Hematopoietic multipotent progenitor cell treated with erythropoietin and hydrocortisone succinate and interleukin-3 and kit ligand, for 6 days (in vitro differentiated cells): ENCODE results near the gene KLF4.
A peak's percentile ranks its signal among the peaks of the same experiment; 100 is the strongest.

Experiments
- DNase-seq: peaks from one replicate; pipeline ENCODE4 v3.0.0-alpha.2; 2015

KLF4 gene

DNA sequence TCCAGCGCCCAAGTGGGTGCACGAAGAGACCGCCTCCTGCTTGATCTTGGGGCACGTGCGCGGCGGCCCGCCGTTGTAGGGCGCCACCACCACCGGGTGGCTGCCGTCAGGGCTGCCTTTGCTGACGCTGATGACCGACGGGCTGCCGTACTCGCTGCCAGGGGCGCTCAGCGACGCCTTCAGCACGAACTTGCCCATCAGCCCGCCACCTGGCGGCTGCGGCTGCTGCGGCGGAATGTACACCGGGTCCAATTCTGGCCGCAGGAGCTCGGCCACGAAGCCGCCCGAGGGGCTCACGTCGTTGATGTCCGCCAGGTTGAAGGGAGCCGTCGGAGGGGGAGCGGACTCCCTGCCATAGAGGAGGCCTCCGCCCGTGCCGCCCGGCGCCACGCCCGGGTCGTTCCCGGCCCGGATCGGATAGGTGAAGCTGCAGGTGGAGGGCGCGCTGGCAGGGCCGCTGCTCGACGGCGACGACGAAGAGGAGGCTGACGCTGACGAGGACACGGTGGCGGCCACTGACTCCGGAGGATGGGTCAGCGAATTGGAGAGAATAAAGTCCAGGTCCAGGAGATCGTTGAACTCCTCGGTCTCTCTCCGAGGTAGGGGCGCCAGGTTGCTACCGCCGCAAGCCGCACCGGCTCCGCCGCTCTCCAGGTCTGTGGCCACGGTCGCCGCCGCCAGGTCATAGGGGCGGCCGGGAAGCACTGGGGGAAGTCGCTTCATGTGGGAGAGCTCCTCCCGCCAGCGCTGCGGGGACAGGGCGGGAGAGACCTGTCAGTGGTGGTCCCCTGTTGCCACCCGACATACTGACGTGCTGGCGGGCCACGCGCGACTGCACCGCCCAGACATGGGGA lies 1.8 kb downstream of the KLF4 start:
- DNase-seq: peak; percentile 63

DNA sequence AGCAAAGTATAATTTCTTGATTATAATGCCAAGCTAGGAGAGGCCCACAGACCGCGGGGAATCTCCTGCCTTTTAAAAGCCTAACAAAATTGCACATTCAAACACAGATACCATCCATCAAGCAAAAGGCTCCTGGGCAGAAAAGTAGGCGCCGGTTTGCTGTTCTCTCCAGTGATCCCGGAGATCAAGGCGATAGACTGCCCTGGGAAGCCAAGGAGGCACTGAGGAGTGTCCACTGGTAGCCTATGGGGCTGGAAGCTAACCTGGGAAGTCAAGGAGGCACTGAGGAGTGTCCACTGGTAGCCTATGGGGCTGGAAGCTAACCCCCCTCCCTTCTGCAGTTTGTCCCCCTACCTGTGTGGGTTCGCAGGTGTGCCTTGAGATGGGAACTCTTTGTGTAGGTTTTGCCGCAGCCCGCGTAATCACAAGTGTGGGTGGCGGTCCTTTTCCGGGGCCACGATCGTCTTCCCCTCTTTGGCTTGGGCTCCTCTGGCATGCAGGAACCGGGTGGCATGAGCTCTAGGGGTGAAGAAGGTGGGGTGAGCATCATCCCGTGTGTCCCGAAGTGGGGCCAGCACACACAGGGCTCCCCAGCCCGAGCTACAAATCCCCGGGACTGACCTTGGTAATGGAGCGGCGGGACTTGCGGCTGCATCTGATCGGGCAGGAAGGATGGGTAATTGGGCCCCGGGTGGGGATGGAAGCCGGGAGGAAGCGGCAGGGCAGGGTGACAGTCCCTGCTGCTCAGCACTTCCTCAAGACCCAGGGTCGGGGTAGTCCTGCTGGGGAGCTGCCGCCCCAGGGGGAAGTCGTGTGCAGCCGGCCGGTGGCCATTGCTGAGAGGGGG lies 2.7 kb downstream of the KLF4 start:
- DNase-seq: no peak

DNA sequence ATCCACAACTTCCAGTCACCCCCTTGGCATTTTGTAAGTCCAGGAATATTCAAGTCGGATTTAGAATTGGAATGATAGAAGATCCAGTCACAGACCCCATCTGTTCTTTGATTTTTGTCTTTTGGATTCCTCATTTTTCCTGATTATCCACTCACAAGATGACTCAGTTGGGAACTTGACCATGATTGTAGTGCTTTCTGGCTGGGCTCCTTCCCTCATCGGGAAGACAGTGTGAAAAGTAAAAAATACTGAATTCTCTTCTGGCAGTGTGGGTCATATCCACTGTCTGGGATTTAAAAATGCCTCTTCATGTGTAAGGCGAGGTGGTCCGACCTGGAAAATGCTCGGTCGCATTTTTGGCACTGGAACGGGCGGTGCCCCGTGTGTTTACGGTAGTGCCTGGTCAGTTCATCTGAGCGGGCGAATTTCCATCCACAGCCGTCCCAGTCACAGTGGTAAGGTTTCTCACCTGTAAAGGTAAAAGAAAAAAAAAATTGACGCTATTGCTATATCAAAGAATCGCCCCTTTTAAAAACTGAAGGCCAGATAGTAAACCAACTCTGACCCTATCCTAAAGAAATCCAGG lies 4.0 kb downstream of the KLF4 start:
- no peak for DNase-seq

DNA sequence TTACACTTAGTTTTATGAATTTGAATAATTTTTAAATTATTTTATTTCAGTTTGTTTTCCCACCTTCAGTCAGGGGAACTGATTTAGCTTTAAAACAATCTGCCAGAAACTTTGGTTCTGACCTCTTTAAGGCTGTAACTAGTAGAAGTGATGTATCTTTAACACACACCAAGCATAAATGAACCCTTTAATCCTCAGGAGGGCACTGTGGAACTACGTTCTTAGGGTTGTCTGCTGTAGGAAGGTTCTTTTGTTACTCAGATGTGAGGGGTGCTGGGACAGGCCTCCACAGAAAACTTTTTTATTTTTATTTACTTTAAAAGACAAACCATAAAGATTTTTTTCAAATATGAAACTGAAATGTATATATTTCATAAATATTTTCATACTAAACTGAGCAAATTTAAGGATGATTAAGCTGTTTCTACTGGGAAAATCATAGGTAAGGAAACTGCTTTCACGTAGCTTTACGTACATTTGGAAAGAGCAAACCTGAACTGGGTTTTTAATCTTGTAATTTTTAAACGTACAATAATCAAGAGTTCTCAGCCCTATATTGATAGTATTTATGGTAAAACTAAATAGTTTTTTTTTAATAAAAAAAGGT lies 5.3 kb downstream of the KLF4 start:
- peak; percentile 76 for DNase-seq

DNA sequence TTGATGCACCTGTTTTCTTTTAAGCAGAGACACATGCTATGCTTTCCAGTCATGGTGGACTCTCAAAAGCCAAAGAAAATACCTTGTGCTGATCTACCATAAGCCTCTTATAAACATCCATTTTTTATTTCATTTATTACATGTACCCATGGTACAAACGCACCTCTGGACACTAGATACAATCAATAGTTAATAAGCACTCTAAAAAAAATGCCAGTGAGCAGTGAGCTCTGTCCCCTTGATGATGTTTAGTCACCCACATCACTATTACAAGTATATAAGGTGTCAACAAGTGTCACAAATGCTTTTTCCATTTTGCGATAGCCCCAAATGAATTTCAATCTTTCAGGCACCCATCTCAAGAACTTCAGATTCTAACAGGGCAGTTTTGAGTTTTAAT lies 5.9 kb downstream of the KLF4 start:
- DNase-seq: no peak

DNA sequence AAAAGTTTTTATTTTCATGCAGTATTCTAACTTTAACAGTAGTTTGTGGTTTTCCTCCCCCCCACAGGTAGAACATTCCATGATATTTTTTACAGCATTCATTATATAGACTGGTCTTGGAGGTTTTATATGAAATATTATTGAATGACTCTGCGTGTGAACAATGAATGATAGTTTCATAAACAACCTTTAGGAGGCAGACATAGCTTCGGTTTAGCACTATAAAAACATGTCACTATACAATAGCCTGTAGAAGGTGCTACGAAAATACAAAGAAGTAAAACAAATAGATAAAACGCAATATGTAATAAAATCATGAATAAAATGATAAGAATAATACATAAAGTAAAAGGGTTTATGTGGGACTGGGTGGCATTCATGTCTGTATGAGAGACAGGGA lies 8.5 kb downstream of the KLF4 start:
- DNase-seq: peak; percentile 41

DNA sequence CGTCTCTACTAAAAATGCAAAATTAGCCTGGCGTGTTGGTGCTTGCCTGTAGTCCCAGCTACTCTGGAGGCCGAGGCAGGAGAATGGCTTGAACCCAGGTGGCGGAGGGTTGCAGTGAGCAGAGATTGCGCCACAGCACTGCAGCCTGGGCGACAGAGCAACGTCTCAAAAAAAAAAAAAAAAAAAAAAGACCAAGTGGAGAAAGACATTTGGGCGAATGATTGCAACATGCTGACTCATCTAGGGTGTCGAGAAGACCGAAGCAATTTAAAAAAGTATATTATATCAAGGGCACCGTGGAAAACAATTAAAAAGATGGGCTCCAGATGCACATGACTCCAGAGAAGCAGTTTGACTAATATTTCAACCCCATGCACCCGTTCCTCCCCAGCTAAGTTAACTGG lies 9.2 kb downstream of the KLF4 start:
- peak; percentile 79 for DNase-seq

DNA sequence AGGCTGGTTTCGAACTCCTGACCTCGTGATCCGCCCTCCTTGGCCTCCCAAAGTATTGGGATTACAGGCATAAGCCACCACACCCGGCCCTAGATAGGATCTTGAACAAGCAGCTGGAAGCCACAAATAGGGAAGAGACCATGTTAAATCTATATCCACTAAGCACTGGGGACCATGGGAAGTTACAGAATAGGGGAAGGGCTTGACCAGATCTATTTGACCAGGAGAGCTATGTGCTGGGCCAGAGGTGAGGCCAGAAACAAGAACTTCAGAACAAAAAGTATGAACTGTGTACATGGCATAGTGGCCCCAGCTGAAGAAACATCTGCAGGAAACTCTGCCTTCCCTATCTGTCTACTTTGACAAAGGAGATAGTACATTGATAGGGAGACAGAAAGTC lies 10.8 kb downstream of the KLF4 start:
- DNase-seq: no peak

DNA sequence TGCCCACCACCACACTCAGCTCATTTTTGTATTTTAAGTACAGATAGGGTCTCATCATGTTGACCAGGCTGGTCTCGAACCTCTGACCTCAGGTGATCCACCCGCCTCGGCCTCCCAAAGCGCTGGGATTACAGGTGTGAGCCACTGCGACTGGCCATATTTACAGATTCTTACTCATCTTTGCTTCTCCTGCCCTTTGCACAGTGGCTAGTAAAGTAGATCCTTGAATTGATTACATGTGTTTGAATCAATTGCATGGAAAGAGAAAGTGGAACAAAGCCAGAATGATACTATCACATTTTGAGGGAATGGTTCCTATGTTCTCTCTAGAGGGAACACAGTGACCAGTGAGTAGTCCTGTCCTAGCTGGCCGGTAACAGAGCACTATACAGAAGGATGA lies 15.4 kb downstream of the KLF4 start:
- no peak for DNase-seq

DNA sequence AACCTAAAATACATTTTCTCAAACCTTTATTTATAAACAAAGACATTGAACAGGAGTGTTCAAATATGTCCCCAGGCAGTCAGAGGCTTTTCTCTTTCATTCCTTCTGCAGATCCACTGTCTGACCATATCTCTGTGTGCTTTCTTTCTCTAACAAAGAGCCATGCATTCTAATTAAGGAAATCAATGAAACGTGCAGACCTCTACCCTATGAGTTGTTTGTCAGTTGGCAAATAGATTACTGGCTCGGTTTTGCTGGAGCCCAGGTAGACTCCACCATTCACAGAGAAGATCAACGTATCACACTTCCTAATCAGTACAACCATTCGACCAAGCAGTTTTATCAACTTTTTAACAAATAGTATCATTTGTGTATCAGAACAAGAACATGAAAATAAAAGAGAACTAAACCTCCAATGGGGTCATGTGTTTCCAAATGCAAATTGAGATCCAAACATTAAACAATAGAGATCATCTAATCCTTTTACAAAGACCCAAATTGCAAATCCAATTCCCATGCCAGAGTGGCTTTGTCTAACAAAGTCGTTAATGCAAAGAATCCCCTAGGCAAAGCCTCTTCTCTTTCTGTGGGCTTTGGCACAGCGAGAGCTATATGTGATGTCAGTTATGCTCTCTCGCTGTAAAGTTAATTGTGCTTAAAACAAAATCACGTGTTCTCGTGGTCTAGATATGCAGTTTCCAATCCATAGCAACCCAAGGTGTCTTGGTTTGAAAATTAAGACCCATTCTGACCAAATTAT lies 16.8 kb downstream of the KLF4 start:
- DNase-seq: no peak

DNA sequence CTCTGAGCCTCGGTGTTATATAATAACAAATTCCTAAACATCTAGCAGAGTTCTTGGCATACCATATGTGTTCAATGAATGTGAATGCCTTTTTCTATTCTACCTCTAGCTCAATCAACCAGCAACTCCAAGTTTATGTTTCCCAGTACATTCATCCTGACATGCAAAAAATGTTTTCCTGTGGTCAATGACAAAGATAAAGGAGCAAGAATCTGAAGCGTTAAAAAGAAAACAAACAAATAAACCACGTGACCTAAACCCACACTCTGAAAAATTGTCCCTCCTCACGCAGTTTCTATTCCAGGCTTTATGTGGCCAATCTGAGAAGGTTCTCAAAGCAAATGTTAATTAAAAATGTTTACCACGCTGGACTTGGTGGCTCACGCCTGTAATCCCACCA lies 18.0 kb downstream of the KLF4 start:
- DNase-seq: no peak

DNA sequence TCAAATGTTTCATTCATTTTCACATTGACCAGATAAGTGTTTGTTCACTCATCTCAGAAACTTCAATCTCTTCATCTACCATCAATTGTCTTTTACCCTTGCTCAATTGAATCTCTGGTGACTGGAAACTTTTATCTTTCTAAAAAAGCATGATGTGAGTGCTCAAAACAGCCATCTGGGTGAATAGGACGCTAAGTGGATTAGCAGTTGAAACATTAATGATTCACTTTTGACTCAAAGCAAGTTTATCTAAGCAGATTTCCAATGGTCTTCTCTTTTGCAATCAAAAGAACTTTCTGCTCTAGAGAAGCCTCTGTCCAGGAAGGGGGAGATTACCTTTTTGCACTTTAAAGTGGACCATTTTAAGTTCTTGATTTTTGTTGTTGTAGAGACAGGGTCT lies 22.2 kb downstream of the KLF4 start:
- no peak for DNase-seq

DNA sequence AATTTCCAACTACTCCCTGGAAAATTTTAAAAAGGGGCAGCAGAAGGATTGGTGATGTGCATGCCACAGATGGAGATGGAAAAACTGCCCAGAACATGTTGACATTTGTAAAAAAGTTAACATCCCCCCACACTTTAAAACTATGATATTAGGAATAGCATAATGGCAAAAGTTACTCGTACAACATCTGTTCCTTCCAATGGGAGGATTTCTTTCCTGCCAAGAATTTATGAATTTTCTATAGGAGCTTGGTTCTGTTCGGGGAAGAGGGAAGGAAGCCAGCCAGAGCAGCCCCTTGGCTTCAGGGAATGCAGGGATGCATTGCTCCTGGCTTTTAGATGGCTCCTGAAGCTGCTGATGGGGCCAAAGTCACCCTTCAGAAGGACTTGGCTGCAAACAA lies 22.7 kb downstream of the KLF4 start:
- DNase-seq: no peak

DNA sequence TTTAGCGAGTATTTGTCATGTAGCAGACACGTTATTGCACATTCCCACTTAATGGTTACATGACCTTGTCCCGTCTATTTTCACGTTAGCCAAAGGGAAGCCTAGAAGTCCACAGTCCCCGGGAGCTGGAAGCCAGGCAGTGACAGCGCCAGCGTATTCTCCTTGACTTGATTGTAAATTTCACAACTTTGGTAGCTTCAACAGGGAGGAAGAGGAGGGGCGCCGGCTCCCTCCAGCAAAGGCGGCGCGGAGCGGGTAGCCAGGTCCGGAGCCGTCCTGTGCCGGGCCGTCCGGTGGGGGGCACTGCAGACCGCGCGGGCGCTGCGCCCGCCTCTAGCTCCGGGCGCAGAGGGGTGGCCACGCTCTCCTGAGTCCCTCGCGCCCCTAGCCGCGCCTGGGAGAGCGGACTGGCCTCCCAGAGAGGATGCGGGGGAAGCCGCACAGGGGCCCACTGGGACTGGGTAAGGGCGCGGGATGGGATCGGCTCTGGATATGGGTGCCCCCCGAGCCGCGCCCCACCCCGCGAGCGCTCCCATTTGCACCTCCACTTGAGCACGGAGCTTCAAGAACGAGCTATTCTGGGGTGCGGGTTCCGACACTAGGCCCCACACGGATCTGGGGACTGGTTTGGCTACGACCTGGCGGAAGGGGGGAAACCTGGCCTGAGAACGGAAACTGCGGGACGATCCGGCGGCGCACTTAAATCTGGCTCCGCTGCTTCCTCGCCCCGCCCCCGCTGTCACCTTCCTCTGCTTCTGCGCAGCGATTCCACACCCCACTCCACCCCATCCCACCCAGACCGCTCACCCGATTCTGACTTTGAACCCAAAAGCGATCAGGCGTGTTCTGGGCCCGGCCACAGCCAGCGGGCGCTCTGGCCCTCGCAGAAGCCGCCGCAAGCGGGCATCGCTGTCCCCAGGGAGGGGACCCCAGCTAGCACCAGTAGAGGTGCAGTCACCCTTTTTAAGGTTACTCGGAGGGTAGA lies 23.8 kb downstream of the KLF4 start:
- DNase-seq: peak; percentile 57

DNA sequence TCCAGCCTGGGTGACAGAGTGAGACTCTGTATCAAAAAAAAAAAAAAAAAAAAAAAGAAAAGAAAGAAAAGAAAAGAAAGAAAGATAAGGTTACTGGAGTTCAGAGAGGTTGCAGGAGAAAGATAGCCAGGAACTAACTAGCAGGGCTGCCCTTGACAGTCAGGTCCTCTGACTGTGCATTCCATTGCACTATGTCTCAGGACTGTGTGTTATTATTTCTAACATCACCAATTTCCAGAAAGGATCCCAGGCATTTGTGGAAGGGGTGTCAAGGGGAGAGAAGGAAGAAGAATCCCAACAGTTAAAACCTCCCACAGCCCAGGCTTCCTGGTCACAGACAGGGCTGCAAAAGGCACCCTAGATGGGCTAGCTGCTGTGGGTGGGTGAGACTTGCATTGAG lies 25.1 kb downstream of the KLF4 start:
- DNase-seq: no peak

DNA sequence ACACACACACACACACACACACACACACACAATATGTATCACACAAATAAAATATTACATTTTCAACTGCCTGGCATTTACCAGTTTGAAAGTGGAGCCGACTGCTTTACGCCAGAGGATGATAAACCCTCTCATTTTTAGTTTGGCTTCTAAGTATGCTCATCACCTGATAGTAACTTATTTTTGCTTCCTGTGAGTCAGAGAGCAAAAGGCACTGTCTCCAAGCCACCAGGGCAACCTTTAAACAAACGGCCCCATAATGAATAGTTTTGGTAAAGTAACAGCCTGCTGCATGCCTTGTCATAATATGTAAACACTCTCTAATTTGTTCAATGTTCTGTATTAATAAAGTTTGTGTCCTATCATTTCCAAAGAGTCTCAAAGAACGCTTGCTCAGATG lies 26.9 kb downstream of the KLF4 start:
- DNase-seq: no peak

DNA sequence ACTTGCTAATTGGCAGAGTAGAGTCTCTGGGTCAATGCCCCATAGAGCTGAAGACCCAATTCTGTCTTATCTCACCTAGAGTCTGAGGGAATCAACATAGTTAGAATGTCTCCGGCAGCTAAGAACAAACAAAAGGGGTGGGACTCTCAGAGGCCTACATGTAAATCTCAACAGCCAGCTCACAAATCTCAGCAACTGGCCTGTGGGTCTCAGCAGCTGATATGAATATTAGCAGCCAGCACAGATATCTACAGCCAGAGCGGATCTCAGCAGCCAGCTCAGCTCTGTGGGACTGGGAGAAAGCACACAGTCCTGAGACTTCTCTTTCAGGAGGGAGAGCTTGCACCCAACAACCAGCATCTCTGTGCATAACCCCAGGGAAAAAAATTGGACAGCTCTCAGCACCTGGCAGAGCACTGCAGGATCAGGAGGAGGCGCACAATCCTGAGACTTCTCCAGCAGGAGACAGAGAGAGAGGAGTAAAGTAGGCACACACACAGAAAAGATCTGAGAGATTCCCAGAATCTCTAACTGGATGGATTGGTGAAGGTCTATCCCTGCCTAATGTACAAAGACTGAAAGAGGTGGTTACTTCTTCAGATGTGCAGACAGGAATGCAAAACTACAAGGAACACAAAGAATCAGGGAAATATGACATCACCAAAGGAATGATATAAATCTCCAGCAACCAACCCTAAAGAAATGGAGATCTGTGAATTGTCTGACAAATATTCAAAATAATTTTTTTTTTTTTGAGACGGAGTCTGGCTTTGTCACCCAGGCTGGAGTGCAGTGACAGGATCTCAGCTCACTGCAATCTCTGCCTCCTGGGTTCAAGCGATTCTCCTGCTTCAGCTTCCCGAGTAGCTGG lies 29.2 kb downstream of the KLF4 start:
- DNase-seq: no peak

DNA sequence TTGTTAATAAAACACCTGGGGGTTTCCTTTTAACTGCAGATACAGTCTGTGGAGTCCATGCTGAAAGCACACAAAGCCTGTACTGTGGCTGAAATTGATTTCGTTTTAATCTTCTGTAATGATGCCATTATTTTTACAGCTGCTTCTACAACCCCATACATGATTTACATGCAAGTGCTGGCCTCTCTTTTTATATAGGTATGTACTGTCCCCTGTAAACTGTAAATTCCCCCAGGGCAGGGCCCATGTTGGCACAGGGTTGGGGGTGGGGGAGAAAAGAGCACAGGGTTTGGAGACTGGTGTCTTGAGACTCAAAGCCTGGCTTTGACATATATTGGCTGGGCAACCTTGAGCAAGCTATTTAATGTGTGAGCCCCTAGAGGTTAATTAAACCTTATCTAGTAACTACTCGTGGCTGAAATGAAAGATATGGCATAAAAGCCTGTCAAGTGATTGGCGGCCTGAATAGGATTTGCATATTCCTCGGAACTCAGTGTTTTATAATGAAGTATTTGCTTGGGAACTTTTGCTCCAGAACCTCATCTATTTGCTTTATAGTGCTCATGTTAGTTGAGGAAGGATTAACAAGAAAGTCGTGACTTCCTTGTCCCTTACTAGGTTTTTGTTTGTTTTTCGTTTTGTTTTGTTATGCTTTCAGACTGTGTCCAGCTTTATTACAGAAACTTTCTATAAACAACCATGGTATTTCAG lies 34.0 kb downstream of the KLF4 start:
- DNase-seq: no peak

DNA sequence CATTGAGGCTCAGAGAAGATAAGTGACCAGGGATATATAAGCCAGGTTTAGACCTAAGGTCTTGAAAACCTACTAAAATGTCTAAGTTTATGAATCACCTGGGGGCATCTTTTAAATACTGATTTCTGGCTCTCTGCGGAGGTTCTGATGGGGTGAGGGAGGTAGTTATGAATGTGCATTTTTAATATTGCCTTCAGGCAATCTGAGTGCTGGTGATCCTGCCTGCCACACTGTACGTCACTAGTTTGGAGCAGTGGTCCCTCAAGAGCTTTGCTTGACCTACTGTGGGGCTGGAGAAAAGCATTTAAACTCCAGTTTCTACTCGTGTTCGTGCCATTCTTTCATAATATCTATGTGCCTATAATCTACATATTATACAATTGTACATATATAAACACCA lies 36.1 kb downstream of the KLF4 start:
- DNase-seq: no peak

DNA sequence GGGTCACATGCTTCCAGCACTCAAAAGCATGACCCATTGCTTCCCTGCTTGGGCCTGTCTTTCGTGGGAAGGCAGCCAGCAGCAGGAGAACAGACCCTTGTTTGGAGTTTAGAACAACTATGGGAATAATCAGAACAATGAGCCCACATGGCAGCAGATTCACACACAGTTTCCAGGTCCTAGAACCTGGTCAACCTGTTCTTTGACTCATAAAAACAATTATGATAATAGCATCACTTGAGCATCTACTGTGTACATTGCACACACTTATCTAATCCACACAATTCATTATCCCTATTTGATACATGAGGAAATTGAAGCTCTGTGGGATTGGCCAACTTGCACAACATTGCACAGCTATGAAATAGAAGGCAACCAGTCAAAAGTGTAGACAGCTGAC lies 41.7 kb downstream of the KLF4 start:
- no peak for DNase-seq
